Erythroblast (primary cell): ENCODE results near the gene OR1F1.

Experiments
- GATA1 ChIP-seq: IDR thresholded peaks from 2 replicates; pipeline ENCODE4 v1.6.1; 2011; ENCODE audit warnings: low read depth, mild to moderate bottlenecking, control low read depth, low read length, moderate library complexity
- POLR2A ChIP-seq: IDR thresholded peaks from 2 replicates; pipeline ENCODE4 v1.6.1; 2011; ENCODE audit warnings: mild to moderate bottlenecking, low read length

- no peak for TF ChIP-seq POLR2A
- no peak for TF ChIP-seq GATA1
Observed at GRCh38 chr16:3187798-3188674, at the start of gene OR1F1.
